ENCODE results near the gene CALN1.

- TF ChIP-seq CTCF (IDR thresholded peaks at IDR 0.05) (no peak), POLR2A (IDR thresholded peaks at IDR 0.05) (no peak)
These were observed 381.0 kb downstream of the CALN1 start for GRCh38 chr7:72030994-72031667.
